K562 (cell line): ENCODE results near the gene CACNA2D2. TPM values are rescaled to one million over a fixed set of nuclear protein-coding genes. Genes with fewer than 3 reads are reported as not detected.

Experiments used
- DMBX1 ChIP-seq: fragments of 250-450 bp; sonication (Bioruptor Pico); IDR thresholded peaks from 2 replicates; pipeline ENCODE4 v1.8.0; 2022; ENCODE audit warnings: inconsistent platforms, mild to moderate bottlenecking, moderate library complexity, borderline replicate concordance
- EP400 ChIP-seq: fragments of 450-650 bp; IDR thresholded peaks from 2 replicates; pipeline ENCODE4 v1.6.1; 2017; ENCODE audit warnings: antibody characterized with exemption, mild to moderate bottlenecking, moderate library complexity
- FOXJ2 ChIP-seq: fragments of 200-800 bp; sonication (Bioruptor generic); IDR thresholded peaks from 2 replicates; pipeline ENCODE4 v1.6.1; 2016; ENCODE audit warnings: missing genetic modification characterization, missing compliant biosample characterization
- HMGN3 ChIP-seq: IDR thresholded peaks from 2 replicates; pipeline ENCODE4 v1.6.1; 2011; ENCODE audit warnings: borderline replicate concordance, low read depth, mild to moderate bottlenecking, mixed read lengths, low read length; ENCODE audit not compliant: insufficient read length; ENCODE audit errors: extremely low read depth
- HNRNPH1 ChIP-seq: fragments of 200-400 bp; formaldehyde crosslinking; optimal IDR thresholded peaks from 2 replicates; pipeline ENCODE3; 2017; ENCODE audit warnings: low read depth, mild to moderate bottlenecking, low read length, moderate library complexity
- HNRNPUL1 ChIP-seq: fragments of 200-400 bp; formaldehyde crosslinking; IDR thresholded peaks from 2 replicates; pipeline ENCODE4 v1.6.1; 2017; ENCODE audit warnings: low read length
- KHSRP ChIP-seq: fragments of 450-650 bp; IDR thresholded peaks from 2 replicates; pipeline ENCODE4 v1.6.1; 2017
- LCOR ChIP-seq: sonication (generic); formaldehyde crosslinking; IDR thresholded peaks from 2 replicates; pipeline ENCODE4 v1.8.0; 2022; ENCODE audit warnings: mild to moderate bottlenecking, missing genetic modification reagents
- MAZ ChIP-seq, 2 experiments: fragments of 450-650 bp in 1 of 2; sonication (generic) in 1 of 2; formaldehyde crosslinking; IDR thresholded peaks in 1 of 2; conservative IDR thresholded peaks in 1 of 2; 2 replicates each; pipeline versions ENCODE4 v1.4.0 to v1.5.0; 2020; ENCODE audit warnings: mild to moderate bottlenecking in 1 of 2, missing genetic modification reagents in 1 of 2
- MTA3 ChIP-seq: fragments of 450-650 bp; formaldehyde crosslinking; IDR thresholded peaks from 2 replicates; pipeline ENCODE4 v1.6.1; 2017; ENCODE audit warnings: mild to moderate bottlenecking, borderline replicate concordance
- POLR2A ChIP-seq: fragments of 450-650 bp; conservative IDR thresholded peaks from 2 replicates; pipeline ENCODE4 v1.6.1; 2016
- RBBP5 ChIP-seq: fragments of 200-600 bp; sonication (generic); IDR thresholded peaks from 2 replicates; pipeline ENCODE4 v1.6.1; 2012; ENCODE audit warnings: borderline replicate concordance, mild to moderate bottlenecking, low read length, control low read depth, inconsistent platforms; ENCODE audit not compliant: insufficient read depth, poor library complexity, severe bottlenecking
- TCF7 ChIP-seq: sonication (generic); IDR thresholded peaks from 2 replicates; pipeline ENCODE4 v1.6.1; 2016; ENCODE audit warnings: antibody characterized with exemption, borderline replicate concordance
- ZNF584 ChIP-seq: fragments of 200-800 bp; sonication (Bioruptor generic); IDR thresholded peaks from 2 replicates; pipeline ENCODE4 v1.6.1; 2016; ENCODE audit warnings: low read depth, mild to moderate bottlenecking, missing genetic modification characterization, missing compliant biosample characterization
- polyA plus RNA-seq, 8 experiments: library from polyadenylated mRNA; depleted of rRNA in 4 of 8; stranded (reverse) in 5 of 8; unstranded in 3 of 8; fragments of >200 nt; fragmentation: Nextera tagmentation in 2 of 8; fragmentation: Illumina TruSeq in 1 of 8; extraction: Ambion mirVana in 2 of 8; extraction: Trizol in 1 of 8; gene quantifications; 2 replicates each; pipeline versions ENCODE4 v1.2.1 to v1.2.3, GENCODE V29; 2011 to 2014; ENCODE audit warnings: inconsistent platforms in 1 of 8, missing spikeins in 1 of 8
- total RNA-seq, 7 experiments: library from RNA; depleted of rRNA in 6 of 7; stranded (reverse); fragments of >200 nt in 6 of 7; fragmentation: Illumina TruSeq in 2 of 7; extraction: Trizol in 2 of 7; gene quantifications; 2 replicates each; pipeline versions ENCODE4 v1.2.1 to v1.2.3, GENCODE V29; 2011 to 2021; ENCODE audit warnings: low replicate concordance in 1 of 7
- TF ChIP-seq, protein P1 (sequence below), 2 experiments: fragments of 450-650 bp; IDR thresholded peaks; 2 replicates each; pipeline ENCODE4 v1.6.1; 2018; ENCODE audit warnings: mild to moderate bottlenecking in 2 of 2, low read depth in 1 of 2; ENCODE audit not compliant: partially characterized antibody in 2 of 2
- TF ChIP-seq, protein P2 (sequence below): fragments of 250-450 bp; sonication (Bioruptor Pico); IDR thresholded peaks from 2 replicates; pipeline ENCODE4 v1.5.1; 2021; ENCODE audit warnings: mild to moderate bottlenecking
- TF ChIP-seq, protein P3 (sequence below): fragments of 450-650 bp; IDR thresholded peaks from one replicate; pipeline ENCODE4 v1.6.1; 2018; ENCODE audit warnings: mild to moderate bottlenecking, moderate library complexity; ENCODE audit not compliant: partially characterized antibody
- TF ChIP-seq, protein P4 (sequence below): fragments of 250-450 bp; sonication (Bioruptor Pico); IDR thresholded peaks from 2 replicates; pipeline ENCODE4 v1.8.0; 2022; ENCODE audit warnings: inconsistent platforms, mild to moderate bottlenecking, moderate library complexity, borderline replicate concordance

Gene CACNA2D2
- total and polyA plus RNA-seq, 9 of the 15 experiments (the other 6 are each of a cell fraction or from before 2014, with no cell fraction given): 0.11 to 0.58 (median 0.36) TPM; not detected in 2

DNA sequence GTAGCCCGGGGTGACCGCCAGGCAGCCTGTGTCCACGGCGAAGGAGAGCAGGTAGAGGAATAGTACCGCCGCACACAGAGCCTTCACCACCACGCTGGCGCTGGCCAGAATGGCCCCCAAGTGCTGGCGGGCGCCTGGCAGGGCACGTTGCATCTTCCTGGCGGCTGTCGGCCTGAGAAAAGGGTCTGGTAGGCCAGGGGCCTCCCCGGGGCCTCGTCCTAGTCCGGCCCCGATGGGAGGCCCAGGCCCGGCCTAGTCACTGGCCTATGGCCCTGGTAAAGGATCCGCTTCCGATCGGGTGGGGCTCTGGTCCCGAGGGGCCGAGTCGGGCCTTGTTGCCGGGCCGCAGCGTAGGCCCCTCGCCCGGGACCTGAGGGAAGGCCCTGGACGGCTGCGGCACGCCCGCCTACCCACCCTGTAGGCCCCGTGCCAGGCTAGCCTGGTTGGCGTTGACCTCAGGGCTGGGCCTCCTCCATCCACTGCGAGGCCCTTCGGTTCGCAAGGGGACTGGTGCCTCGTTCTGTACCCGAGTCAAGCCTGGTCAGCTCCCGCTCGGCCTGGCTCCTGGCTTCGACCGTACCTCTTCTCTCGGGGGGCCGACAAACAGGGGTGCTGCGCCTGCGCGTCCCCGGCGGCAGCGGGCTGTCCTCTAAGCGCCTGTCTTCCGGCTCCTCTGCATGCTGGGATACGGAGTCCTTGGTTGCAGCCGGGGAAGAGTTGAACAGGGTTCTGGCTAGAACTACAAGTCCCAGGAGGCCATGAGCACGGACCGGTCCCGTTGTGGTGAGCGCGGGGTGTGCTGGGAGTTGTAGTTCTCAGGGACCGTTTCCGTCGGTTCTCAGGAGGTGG lies 144.3 kb downstream of the CACNA2D2 start, which contains the start of gene TMEM115 (continued):
- TF ChIP-seq EP400: peak; percentile 37; the same call in 1 of the 2 replicates
- TF ChIP-seq RBBP5: peak; percentile 28
- TF ChIP-seq KHSRP: no peak
- TF ChIP-seq HMGN3: no peak
- no peak for TF ChIP-seq HNRNPH1
- peak; percentile 80 for TF ChIP-seq FOXJ2 (tag)
- TF ChIP-seq, protein P1, sequence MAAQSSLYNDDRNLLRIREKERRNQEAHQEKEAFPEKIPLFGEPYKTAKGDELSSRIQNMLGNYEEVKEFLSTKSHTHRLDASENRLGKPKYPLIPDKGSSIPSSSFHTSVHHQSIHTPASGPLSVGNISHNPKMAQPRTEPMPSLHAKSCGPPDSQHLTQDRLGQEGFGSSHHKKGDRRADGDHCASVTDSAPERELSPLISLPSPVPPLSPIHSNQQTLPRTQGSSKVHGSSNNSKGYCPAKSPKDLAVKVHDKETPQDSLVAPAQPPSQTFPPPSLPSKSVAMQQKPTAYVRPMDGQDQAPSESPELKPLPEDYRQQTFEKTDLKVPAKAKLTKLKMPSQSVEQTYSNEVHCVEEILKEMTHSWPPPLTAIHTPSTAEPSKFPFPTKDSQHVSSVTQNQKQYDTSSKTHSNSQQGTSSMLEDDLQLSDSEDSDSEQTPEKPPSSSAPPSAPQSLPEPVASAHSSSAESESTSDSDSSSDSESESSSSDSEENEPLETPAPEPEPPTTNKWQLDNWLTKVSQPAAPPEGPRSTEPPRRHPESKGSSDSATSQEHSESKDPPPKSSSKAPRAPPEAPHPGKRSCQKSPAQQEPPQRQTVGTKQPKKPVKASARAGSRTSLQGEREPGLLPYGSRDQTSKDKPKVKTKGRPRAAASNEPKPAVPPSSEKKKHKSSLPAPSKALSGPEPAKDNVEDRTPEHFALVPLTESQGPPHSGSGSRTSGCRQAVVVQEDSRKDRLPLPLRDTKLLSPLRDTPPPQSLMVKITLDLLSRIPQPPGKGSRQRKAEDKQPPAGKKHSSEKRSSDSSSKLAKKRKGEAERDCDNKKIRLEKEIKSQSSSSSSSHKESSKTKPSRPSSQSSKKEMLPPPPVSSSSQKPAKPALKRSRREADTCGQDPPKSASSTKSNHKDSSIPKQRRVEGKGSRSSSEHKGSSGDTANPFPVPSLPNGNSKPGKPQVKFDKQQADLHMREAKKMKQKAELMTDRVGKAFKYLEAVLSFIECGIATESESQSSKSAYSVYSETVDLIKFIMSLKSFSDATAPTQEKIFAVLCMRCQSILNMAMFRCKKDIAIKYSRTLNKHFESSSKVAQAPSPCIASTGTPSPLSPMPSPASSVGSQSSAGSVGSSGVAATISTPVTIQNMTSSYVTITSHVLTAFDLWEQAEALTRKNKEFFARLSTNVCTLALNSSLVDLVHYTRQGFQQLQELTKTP (IDR thresholded peaks at IDR 0.05; ENCODE audit: low read depth in 1 of 2, partially characterized antibody in 2 of 2): peak in 1 of 2 experiments; percentile 98
- peak in 1 of 2 experiments; percentile 46; a peak in 2 of 4 replicates for TF ChIP-seq MAZ (CRISPR knock-in tag; conservative IDR thresholded peaks at IDR 0.05 in 1 of 2, IDR thresholded peaks at IDR 0.05 in 1 of 2)
- no peak for TF ChIP-seq HNRNPUL1
- TF ChIP-seq, protein P2, sequence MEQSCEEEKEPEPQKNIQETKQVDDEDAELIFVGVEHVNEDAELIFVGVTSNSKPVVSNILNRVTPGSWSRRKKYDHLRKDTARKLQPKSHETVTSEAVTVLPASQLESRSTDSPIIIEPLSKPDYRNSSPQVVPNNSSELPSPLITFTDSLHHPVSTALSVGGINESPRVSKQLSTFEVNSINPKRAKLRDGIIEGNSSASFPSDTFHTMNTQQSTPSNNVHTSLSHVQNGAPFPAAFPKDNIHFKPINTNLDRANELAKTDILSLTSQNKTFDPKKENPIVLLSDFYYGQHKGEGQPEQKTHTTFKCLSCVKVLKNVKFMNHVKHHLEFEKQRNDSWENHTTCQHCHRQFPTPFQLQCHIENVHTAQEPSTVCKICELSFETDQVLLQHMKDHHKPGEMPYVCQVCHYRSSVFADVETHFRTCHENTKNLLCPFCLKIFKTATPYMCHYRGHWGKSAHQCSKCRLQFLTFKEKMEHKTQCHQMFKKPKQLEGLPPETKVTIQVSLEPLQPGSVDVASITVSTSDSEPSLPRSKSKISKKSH: no peak
- peak; percentile 93 for TF ChIP-seq ZNF584 (CRISPR knock-in tag)
- peak; percentile 69; the same call in 1 of the 2 replicates for TF ChIP-seq MTA3
- TF ChIP-seq TCF7: no peak
- TF ChIP-seq LCOR: no peak
- peak; percentile 63; the same call in 1 of the 2 replicates for TF ChIP-seq POLR2A
- TF ChIP-seq, protein P3, sequence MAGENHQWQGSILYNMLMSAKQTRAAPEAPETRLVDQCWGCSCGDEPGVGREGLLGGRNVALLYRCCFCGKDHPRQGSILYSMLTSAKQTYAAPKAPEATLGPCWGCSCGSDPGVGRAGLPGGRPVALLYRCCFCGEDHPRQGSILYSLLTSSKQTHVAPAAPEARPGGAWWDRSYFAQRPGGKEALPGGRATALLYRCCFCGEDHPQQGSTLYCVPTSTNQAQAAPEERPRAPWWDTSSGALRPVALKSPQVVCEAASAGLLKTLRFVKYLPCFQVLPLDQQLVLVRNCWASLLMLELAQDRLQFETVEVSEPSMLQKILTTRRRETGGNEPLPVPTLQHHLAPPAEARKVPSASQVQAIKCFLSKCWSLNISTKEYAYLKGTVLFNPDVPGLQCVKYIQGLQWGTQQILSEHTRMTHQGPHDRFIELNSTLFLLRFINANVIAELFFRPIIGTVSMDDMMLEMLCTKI: no peak
- TF ChIP-seq, protein P4, sequence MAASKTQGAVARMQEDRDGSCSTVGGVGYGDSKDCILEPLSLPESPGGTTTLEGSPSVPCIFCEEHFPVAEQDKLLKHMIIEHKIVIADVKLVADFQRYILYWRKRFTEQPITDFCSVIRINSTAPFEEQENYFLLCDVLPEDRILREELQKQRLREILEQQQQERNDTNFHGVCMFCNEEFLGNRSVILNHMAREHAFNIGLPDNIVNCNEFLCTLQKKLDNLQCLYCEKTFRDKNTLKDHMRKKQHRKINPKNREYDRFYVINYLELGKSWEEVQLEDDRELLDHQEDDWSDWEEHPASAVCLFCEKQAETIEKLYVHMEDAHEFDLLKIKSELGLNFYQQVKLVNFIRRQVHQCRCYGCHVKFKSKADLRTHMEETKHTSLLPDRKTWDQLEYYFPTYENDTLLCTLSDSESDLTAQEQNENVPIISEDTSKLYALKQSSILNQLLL (CRISPR knock-in tag): no peak
- TF ChIP-seq DMBX1 (CRISPR knock-in tag): peak; percentile 37; the same call in 1 of the 2 replicates
